ENCODE results near the gene GLT1D1. TPM values are rescaled to one million over a fixed set of nuclear protein-coding genes. Genes with fewer than 3 reads are reported as not detected.

GLT1D1 gene
- total and polyA plus RNA-seq, 10 donors: 0.41 to 41.4 (median 13.9) TPM

- Histone ChIP-seq H3K9me3 (no peaks in the 10 kb centered on the region), H3K27me3 (replicated peaks in 1 of 7) (no peaks in the 10 kb centered on the region), H3K36me3 (peaks cover 0 to 70% (median 37%) of the 10 kb centered on the region in 6 donors), H3K27ac (peak overlapping the region in 5 of 8 donors; percentile 1 to 88 (median 67)), H3K4me1 (peaks cover 31 to 99% (median 50%) of the 10 kb centered on the region in 6 donors), H3K4me3 (peak overlapping the region in 1 of 8 donors; percentile 35)
- TF ChIP-seq POLR2AphosphoS5 (IDR thresholded peaks at IDR 0.05) (no peak), POLR2A (IDR thresholded peaks at IDR 0.05) (no peak), CTCF (IDR thresholded peaks at IDR 0.05 in 8 of 11, conservative IDR thresholded peaks at IDR 0.05 in 3 of 11) (no peak)
- 67 to 77% (median 72%) methylated on average over 9 of the region's 9 CpGs for WGBS, 5 donors
- no peak for DNase-seq
- intact Hi-C loops (cut with DNase I; ENCODE audit: low total_unique reads): no loop called here
Measured at GRCh38 chr12:128811806-128812205, 41.5 kb upstream of the GLT1D1 start.

- WGBS, 5 donors: 94 to 97% (median 96%) methylated on average over 10 of the region's 10 CpGs
- no peak overlapping the region for H3K4me3 ChIP-seq
- intact Hi-C loops (cut with DNase I; ENCODE audit: low total_unique reads): no loop called here
- H3K4me1 ChIP-seq: peaks cover 46 to 100% (median 63%) of the 10 kb centered on the region in 6 donors
- H3K27ac ChIP-seq: peak overlapping the region in 3 of 8 donors; percentile 32 to 67 (median 47)
- no peaks in the 10 kb centered on the region for H3K27me3 ChIP-seq (replicated peaks in 1 of 7)
- TF ChIP-seq CTCF (IDR thresholded peaks at IDR 0.05 in 8 of 11, conservative IDR thresholded peaks at IDR 0.05 in 3 of 11): no peak
- no peak for TF ChIP-seq POLR2A (IDR thresholded peaks at IDR 0.05)
- no peak for TF ChIP-seq POLR2AphosphoS5 (IDR thresholded peaks at IDR 0.05)
- H3K9me3 ChIP-seq: no peaks in the 10 kb centered on the region
- no peak for DNase-seq
- peaks cover 0 to 55% (median 24%) of the 10 kb centered on the region in 6 donors for H3K36me3 ChIP-seq
Measured at GRCh38 chr12:128813392-128813791, 39.9 kb upstream of the GLT1D1 start.

GRCh38 chr12:128813883-128814282, 39.4 kb upstream of the GLT1D1 start:
- Histone ChIP-seq H3K9me3 (no peaks in the 10 kb centered on the region), H3K27ac (peak overlapping the region in 2 of 8 donors; percentile 32 to 47), H3K27me3 (replicated peaks in 1 of 7) (no peaks in the 10 kb centered on the region), H3K4me3 (no peak overlapping the region), H3K4me1 (peaks cover 51 to 100% (median 68%) of the 10 kb centered on the region in 6 donors), H3K36me3 (peaks cover 0 to 50% (median 19%) of the 10 kb centered on the region in 6 donors)
- DNase-seq: no peak
- TF ChIP-seq POLR2AphosphoS5 (IDR thresholded peaks at IDR 0.05) (no peak), POLR2A (IDR thresholded peaks at IDR 0.05) (no peak), CTCF (IDR thresholded peaks at IDR 0.05 in 8 of 11, conservative IDR thresholded peaks at IDR 0.05 in 3 of 11) (no peak)
- intact Hi-C loops (cut with DNase I; ENCODE audit: low total_unique reads): no loop called here
- 72 to 81% (median 73%) methylated on average over 10 of the region's 10 CpGs for WGBS, 5 donors

- Histone ChIP-seq H3K27me3 (replicated peaks in 1 of 7) (no peaks in the 10 kb centered on the region), H3K4me1 (peaks cover 51 to 100% (median 74%) of the 10 kb centered on the region in 6 donors), H3K4me3 (no peak overlapping the region), H3K27ac (peak overlapping the region in 3 of 8 donors; percentile 30 to 95 (median 32)), H3K9me3 (no peaks in the 10 kb centered on the region), H3K36me3 (peaks cover 0 to 49% (median 16%) of the 10 kb centered on the region in 6 donors)
- no peak for DNase-seq
- 92 to 94% (median 93%) methylated on average over 25 of the region's 25 CpGs for WGBS, 5 donors
- no peak for TF ChIP-seq CTCF (IDR thresholded peaks at IDR 0.05 in 8 of 11, conservative IDR thresholded peaks at IDR 0.05 in 3 of 11)
- no peak for TF ChIP-seq POLR2A (IDR thresholded peaks at IDR 0.05)
- no peak for TF ChIP-seq POLR2AphosphoS5 (IDR thresholded peaks at IDR 0.05)
- intact Hi-C loops (cut with DNase I; ENCODE audit: low total_unique reads): no loop called here
Measured at GRCh38 chr12:128814411-128815261, 38.6 kb upstream of the GLT1D1 start.

Data from spleen (tissue), 11 donors.